HEK293 (cell line): ENCODE data around the gene IFT122.
"Not testable (repeated sequence)": the region's sequence is repeated elsewhere in the genome, so short reads cannot be mapped to it uniquely, and the experiment has no call there.

Experiments
- CTCF ChIA-PET: fragments of 350-600 bp; formaldehyde crosslinking; extraction: SDS; loops from one replicate; lab custom pipeline; 2021; ENCODE audit warnings: antibody characterized with exemption; lab: Yijun Ruan, JAX
- POLR2A ChIA-PET: fragments of 300-600 bp; formaldehyde crosslinking; extraction: SDS; loops from one replicate; lab custom pipeline; 2020; ENCODE audit warnings: antibody characterized with exemption, inconsistent platforms; lab: Yijun Ruan, JAX
- H3K27ac ChIP-seq: fragments of 200-500 bp; sonication (Bioruptor generic); 2 replicates; pipeline ENCODE4 v1.5.1; 2014; ENCODE audit warnings: low read depth, low read length, control low read depth, inconsistent platforms; ENCODE audit errors: extremely low read depth
- H3K36me3 ChIP-seq, 2 experiments: fragments of 200-500 bp in 1 of 2; sonication (Bioruptor generic) in 1 of 2; 1 replicate in 1 of 2; 2 replicates in 1 of 2; pipeline ENCODE4 v1.5.1; 2014 to 2017; ENCODE audit warnings: inconsistent platforms in 2 of 2, low read length in 2 of 2; ENCODE audit not compliant: control insufficient read depth in 2 of 2, insufficient read depth in 1 of 2
- H3K4me1 ChIP-seq: fragments of 200-500 bp; sonication (Bioruptor generic); 2 replicates; pipeline ENCODE4 v1.5.1; 2014; ENCODE audit warnings: mild to moderate bottlenecking, low read length, inconsistent platforms; ENCODE audit not compliant: control insufficient read depth, insufficient read depth
- H3K4me3 ChIP-seq: 2 replicates; pipeline ENCODE4 v1.5.1; 2011; ENCODE audit warnings: low read depth, mild to moderate bottlenecking, control low read depth, low read length, moderate library complexity
- H3K9me3 ChIP-seq: fragments of 200-500 bp; sonication (Bioruptor generic); 2 replicates; pipeline ENCODE4 v1.5.1; 2014; ENCODE audit warnings: low read depth, low read length, inconsistent platforms; ENCODE audit not compliant: control insufficient read depth, insufficient read depth
- BCL11B ChIP-seq: fragments of 450-650 bp; formaldehyde crosslinking; IDR thresholded peaks from 2 replicates; pipeline ENCODE4 v1.5.1; 2016; ENCODE audit warnings: low read depth, missing biosample characterization, missing genetic modification characterization
- EGR2 ChIP-seq: fragments of 450-650 bp; formaldehyde crosslinking; IDR thresholded peaks from 2 replicates; pipeline ENCODE4 v1.5.1; 2016; ENCODE audit warnings: low read depth, missing biosample characterization, missing genetic modification characterization
- GLIS1 ChIP-seq: fragments of 450-650 bp; formaldehyde crosslinking; IDR thresholded peaks from 2 replicates; pipeline ENCODE4 v1.5.1; 2016; ENCODE audit warnings: missing biosample characterization, missing genetic modification characterization
- KLF7 ChIP-seq: fragments of 450-650 bp; formaldehyde crosslinking; IDR thresholded peaks from 2 replicates; pipeline ENCODE4 v1.5.1; 2016; ENCODE audit warnings: missing biosample characterization, missing genetic modification characterization, borderline replicate concordance
- PRDM1 ChIP-seq: fragments of 450-650 bp; formaldehyde crosslinking; IDR thresholded peaks from 2 replicates; pipeline ENCODE4; 2016; ENCODE audit warnings: missing biosample characterization, missing genetic modification characterization
- ZBTB1 ChIP-seq: fragments of 450-650 bp; formaldehyde crosslinking; IDR thresholded peaks from 2 replicates; pipeline ENCODE4 v1.5.1; 2016; ENCODE audit warnings: missing biosample characterization, missing genetic modification characterization
- ZFHX2 ChIP-seq: fragments of 450-650 bp; formaldehyde crosslinking; conservative IDR thresholded peaks from 2 replicates; pipeline ENCODE4 v1.5.1; 2016; ENCODE audit warnings: missing biosample characterization, missing genetic modification characterization
- ZNF221 ChIP-seq: fragments of 450-650 bp; formaldehyde crosslinking; IDR thresholded peaks from 2 replicates; pipeline ENCODE4 v1.5.1; 2017; ENCODE audit warnings: missing biosample characterization, missing genetic modification characterization, borderline replicate concordance
- ZNF266 ChIP-seq: fragments of 450-650 bp; formaldehyde crosslinking; IDR thresholded peaks from 2 replicates; pipeline ENCODE4 v1.5.1; 2016; ENCODE audit warnings: missing biosample characterization, missing genetic modification characterization, low read depth
- ZNF311 ChIP-seq: fragments of 450-650 bp; formaldehyde crosslinking; IDR thresholded peaks from 2 replicates; pipeline ENCODE4 v1.5.1; 2017; ENCODE audit warnings: missing biosample characterization, missing genetic modification characterization, borderline replicate concordance
- ZNF324 ChIP-seq: fragments of 450-650 bp; formaldehyde crosslinking; IDR thresholded peaks from 2 replicates; pipeline ENCODE4 v1.5.1; 2016; ENCODE audit warnings: missing biosample characterization, missing genetic modification characterization
- ZNF48 ChIP-seq: fragments of 450-650 bp; formaldehyde crosslinking; IDR thresholded peaks from 2 replicates; pipeline ENCODE4 v1.5.1; 2016; ENCODE audit warnings: missing biosample characterization, missing genetic modification characterization
- ZNF518A ChIP-seq: fragments of 450-650 bp; formaldehyde crosslinking; conservative IDR thresholded peaks from 2 replicates; pipeline ENCODE4 v1.5.1; 2016; ENCODE audit warnings: low read depth, missing biosample characterization, missing genetic modification characterization
- ZNF529 ChIP-seq: fragments of 450-650 bp; formaldehyde crosslinking; IDR thresholded peaks from 2 replicates; pipeline ENCODE4 v1.5.1; 2017; ENCODE audit warnings: missing genetic modification characterization, missing biosample characterization; ENCODE audit not compliant: insufficient replicate concordance
- ZNF701 ChIP-seq: fragments of 450-650 bp; formaldehyde crosslinking; IDR thresholded peaks from 2 replicates; pipeline ENCODE4 v1.5.1; 2016; ENCODE audit warnings: missing biosample characterization, missing genetic modification characterization
- ZNF777 ChIP-seq: fragments of 450-650 bp; formaldehyde crosslinking; IDR thresholded peaks from 2 replicates; pipeline ENCODE4 v1.5.1; 2017; ENCODE audit warnings: missing biosample characterization, missing genetic modification characterization, borderline replicate concordance
- ZSCAN5A ChIP-seq: fragments of 450-650 bp; formaldehyde crosslinking; IDR thresholded peaks from 2 replicates; pipeline ENCODE4 v1.5.1; 2016; ENCODE audit warnings: missing biosample characterization, missing genetic modification characterization

IFT122 gene

DNA sequence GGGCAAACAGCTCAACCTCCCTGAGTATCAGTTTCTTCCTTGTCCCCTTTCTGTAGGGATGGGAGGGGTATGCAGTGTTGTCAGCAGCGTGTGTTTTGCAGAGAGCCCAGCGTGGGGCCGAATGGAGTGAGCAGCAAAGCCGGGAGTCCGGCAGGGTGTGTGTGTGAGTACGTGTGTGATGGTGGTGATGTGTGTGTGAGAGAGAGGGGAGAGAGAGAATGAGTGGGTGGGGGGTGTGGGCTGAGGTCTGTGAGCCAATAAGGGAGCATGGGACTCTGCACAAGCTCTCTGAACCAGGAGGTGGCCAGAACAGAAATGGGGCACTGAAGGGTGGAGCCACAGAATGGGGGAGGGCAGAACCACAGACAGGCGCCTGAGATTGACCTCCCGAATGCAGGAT, 43.8 kb downstream of the IFT122 start:
- ChIA-PET POLR2A (no interaction called here), CTCF (no interaction called here)

GRCh38 chr3:129485146-129485545, 45.1 kb downstream of the IFT122 start:
- CTCF ChIA-PET, H3K4me3 ChIP-seq: not testable (repeated sequence)

More for the DNA sequence above, 43.8 kb downstream of the IFT122 start:
- Histone ChIP-seq H3K4me3 (no peak overlapping the region), H3K4me1 (no peaks in the 10 kb centered on the region)
- TF ChIP-seq EGR2 (tag by site-specific recombination) (peak; percentile 81), ZBTB1 (tag by site-specific recombination) (no peak), ZNF266 (tag by site-specific recombination) (no peak), ZNF221 (tag by site-specific recombination) (no peak), KLF7 (tag by site-specific recombination) (no peak), ZFHX2 (tag by site-specific recombination) (peak; percentile 82), BCL11B (tag by site-specific recombination) (no peak)
- TF ChIP-seq, all 188 proteins: peak for 2
- peaks cover 0 to 38% of the 10 kb centered on the region in 2 experiments; a peak in 1 of 3 replicates for H3K36me3 ChIP-seq
- no peaks in the 10 kb centered on the region for H3K9me3 ChIP-seq
- H3K27ac ChIP-seq, result no peak overlapping the region

GRCh38 chr3:129485721-129486663, 46.0 kb downstream of the IFT122 start:
- POLR2A ChIA-PET, result no interaction called here
- no peak overlapping the region for H3K4me3 ChIP-seq
- CTCF ChIA-PET, result interaction anchor here (0.5 to 1.7 kb wide), 4 partner anchors 23 to 332 kb away, joined by 3 to 6 read pairs (median 3); no protein-coding TSS in a partner anchor
- no peak overlapping the region for H3K27ac ChIP-seq
- TF ChIP-seq ZNF701 (no peak), ZNF48 (tag by site-specific recombination) (no peak), ZNF777 (tag by site-specific recombination) (no peak), GLIS1 (peak; percentile 31; the same call in 1 of the 2 replicates), ZSCAN5A (tag by site-specific recombination) (no peak), PRDM1 (tag by site-specific recombination) (peak; percentile 37; the same call in 1 of the 2 replicates), ZNF529 (tag by site-specific recombination) (no peak)
- H3K36me3 ChIP-seq, result peaks cover 0 to 25% of the 10 kb centered on the region in 2 experiments; a peak in 1 of 3 replicates
- H3K4me1 ChIP-seq, result no peaks in the 10 kb centered on the region
- H3K9me3 ChIP-seq, result no peaks in the 10 kb centered on the region

More at GRCh38 chr3:129485146-129485545, 45.1 kb downstream of the IFT122 start:
- POLR2A ChIA-PET, H3K27ac ChIP-seq, H3K9me3 ChIP-seq, H3K4me1 ChIP-seq: not testable (repeated sequence)
- H3K36me3 ChIP-seq, result peaks cover 0 to 29% of the 10 kb centered on the region in 2 experiments; a peak in 1 of 3 replicates

DNA sequence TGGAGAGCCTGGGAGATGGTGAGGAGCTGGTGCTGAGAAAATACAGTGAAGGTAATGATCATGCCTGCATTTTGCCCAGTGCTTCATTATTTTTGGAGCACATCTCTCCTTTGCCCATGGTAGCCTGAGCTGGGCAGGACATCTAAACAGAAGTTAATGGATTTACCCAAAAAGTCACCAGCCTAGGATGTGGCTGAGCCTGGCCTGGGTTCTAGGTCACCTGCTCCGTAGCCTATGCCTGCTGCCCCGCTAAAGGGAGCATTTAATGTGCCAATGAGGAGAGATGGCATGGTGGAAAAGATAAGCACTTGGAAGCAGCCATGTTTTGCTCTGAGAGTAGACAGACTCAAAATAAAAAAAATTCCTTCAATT, 46.6 kb downstream of the IFT122 start:
- CTCF ChIA-PET, result interaction anchor here (0.5 to 1.7 kb wide), 4 partner anchors 24 to 331 kb away, joined by 3 to 6 read pairs (median 3); no protein-coding TSS in a partner anchor
- H3K27ac ChIP-seq, result no peak overlapping the region
- TF ChIP-seq ZNF518A (tag by site-specific recombination) (no peak), ZNF324 (tag by site-specific recombination) (no peak), ZNF311 (tag by site-specific recombination) (no peak)

More for the DNA sequence above, 46.6 kb downstream of the IFT122 start:
- no peaks in the 10 kb centered on the region for H3K4me1 ChIP-seq
- no peaks in the 10 kb centered on the region for H3K9me3 ChIP-seq
- no peak overlapping the region for H3K4me3 ChIP-seq
- POLR2A ChIA-PET, result no interaction called here
- H3K36me3 ChIP-seq, result peaks cover 0 to 26% of the 10 kb centered on the region in 2 experiments; a peak in 1 of 3 replicates
